HCT116 (cell line): Measurements from ENCODE around the gene CLIC6.

ENCODE experiments used
- CTCF ChIP-seq, 3 experiments: fragments of 200-600 bp in 1 of 3; sonication (generic) in 1 of 3; IDR thresholded peaks in 2 of 3; conservative IDR thresholded peaks in 1 of 3; 2 replicates each; pipeline ENCODE4 v1.5.1; 2012 to 2017; ENCODE audit warnings: low read depth in 2 of 3, low read length in 2 of 3, antibody characterized with exemption in 1 of 3, borderline replicate concordance in 1 of 3, control low read depth in 1 of 3, mild to moderate bottlenecking in 1 of 3, mixed read lengths in 1 of 3, mixed run types in 1 of 3, moderate library complexity in 1 of 3; ENCODE audit not compliant: insufficient read depth in 1 of 3
- EZH2 ChIP-seq: fragments of 200-600 bp; sonication (generic); IDR thresholded peaks from 2 replicates; pipeline ENCODE4 v1.6.1; 2017; ENCODE audit warnings: antibody characterized with exemption, mixed run types
- FOSL1 ChIP-seq: IDR thresholded peaks from 2 replicates; pipeline ENCODE4 v1.6.1; 2012; ENCODE audit warnings: low read depth
- MAX ChIP-seq: IDR thresholded peaks from 2 replicates; pipeline ENCODE4 v1.6.1; 2012
- POLR2A ChIP-seq: IDR thresholded peaks from 2 replicates; pipeline ENCODE4 v1.7.0; 2011; ENCODE audit warnings: borderline replicate concordance; ENCODE audit not compliant: insufficient read depth, insufficient read length; ENCODE audit errors: extremely low read depth
- ZNF274 ChIP-seq: fragments of 200-500 bp; sonication (Bioruptor generic); IDR thresholded peaks from 2 replicates; pipeline ENCODE4 v1.6.1; 2014; ENCODE audit warnings: mild to moderate bottlenecking, low read depth, low read length, inconsistent platforms

GRCh38 chr21:34687745-34688144 lies 19.0 kb downstream of the CLIC6 start:
- TF ChIP-seq ZNF274 (no peak), CTCF (IDR thresholded peaks at IDR 0.05 in 2 of 3, conservative IDR thresholded peaks at IDR 0.05 in 1 of 3; ENCODE audit: borderline replicate concordance in 1 of 3, insufficient read depth in 1 of 3, low read depth in 2 of 3, low read length in 2 of 3) (no peak), EZH2 (no peak), POLR2A (no peak), MAX (no peak), FOSL1 (no peak)
